ENCODE data around the gene SORT1.

DNA sequence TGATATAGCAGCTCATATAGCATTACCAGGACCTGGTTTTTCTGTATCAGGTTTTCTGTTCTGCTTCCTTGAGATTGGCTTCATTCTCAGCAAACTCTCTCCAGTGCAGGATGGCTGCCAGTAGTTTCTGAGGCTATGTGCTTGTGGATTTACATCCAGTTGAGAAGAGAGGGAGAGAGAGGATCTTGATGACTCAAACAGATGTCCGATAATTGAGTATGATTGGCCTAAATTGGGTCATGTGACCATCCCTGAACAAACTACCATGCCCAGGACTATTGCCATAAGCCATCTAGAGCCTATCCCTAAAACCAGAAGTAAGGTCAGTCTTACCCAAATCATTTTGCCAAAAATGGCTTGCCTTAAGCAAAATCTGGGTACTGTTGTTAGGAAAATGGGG is 46.6 kb upstream of the SORT1 start:
- TF ChIP-seq CTCF (conservative IDR thresholded peaks at IDR 0.05; ENCODE audit: low read depth, low read length) (no peak), POLR2A (IDR thresholded peaks at IDR 0.05; ENCODE audit: low read depth, low read length) (no peak), USF2 (IDR thresholded peaks at IDR 0.05; ENCODE audit: low read depth, low read length) (no peak), RAD21 (IDR thresholded peaks at IDR 0.05; ENCODE audit: low read length) (no peak), RCOR1 (IDR thresholded peaks at IDR 0.05; ENCODE audit: insufficient replicate concordance, low read length) (no peak), MAFK (IDR thresholded peaks at IDR 0.05; ENCODE audit: low read depth, low read length) (no peak), SMC3 (IDR thresholded peaks at IDR 0.05; ENCODE audit: low read depth, low read length) (no peak), RFX5 (IDR thresholded peaks at IDR 0.05; ENCODE audit: low read depth, low read length) (no peak), CEBPB (IDR thresholded peaks at IDR 0.05; ENCODE audit: low read depth, low read length) (no peak), BHLHE40 (IDR thresholded peaks at IDR 0.05; ENCODE audit: low read depth, low read length) (no peak), MAZ (IDR thresholded peaks at IDR 0.05; ENCODE audit: borderline replicate concordance, low read depth, low read length) (no peak), FOS (IDR thresholded peaks at IDR 0.05; ENCODE audit: low read depth, low read length) (no peak), NFE2L2 (IDR thresholded peaks at IDR 0.05; ENCODE audit: low read depth, low read length) (no peak)
- TF ChIP-seq, protein P1, sequence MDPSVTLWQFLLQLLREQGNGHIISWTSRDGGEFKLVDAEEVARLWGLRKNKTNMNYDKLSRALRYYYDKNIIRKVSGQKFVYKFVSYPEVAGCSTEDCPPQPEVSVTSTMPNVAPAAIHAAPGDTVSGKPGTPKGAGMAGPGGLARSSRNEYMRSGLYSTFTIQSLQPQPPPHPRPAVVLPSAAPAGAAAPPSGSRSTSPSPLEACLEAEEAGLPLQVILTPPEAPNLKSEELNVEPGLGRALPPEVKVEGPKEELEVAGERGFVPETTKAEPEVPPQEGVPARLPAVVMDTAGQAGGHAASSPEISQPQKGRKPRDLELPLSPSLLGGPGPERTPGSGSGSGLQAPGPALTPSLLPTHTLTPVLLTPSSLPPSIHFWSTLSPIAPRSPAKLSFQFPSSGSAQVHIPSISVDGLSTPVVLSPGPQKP (IDR thresholded peaks at IDR 0.05; ENCODE audit: borderline replicate concordance, low read depth, low read length) = no peak
